HG02623 (cell line): ENCODE results near the gene UTS2.

Experiments
- ATAC-seq: cut with Tn5 transposase; IDR thresholded peaks from one replicate; pipeline ENCODE4 v1.9.1; 2021; ENCODE audit warnings: moderate library complexity; ENCODE audit not compliant: unreplicated experiment

The UTS2 gene

GRCh38 chr1:7852804-7853683, at the start of gene UTS2:
TSS of gene UTS2 (minus strand) at chr1:7853065. CDS start at chr1:7853003, 62 bp downstream.
- ATAC-seq, result no peak

GRCh38 chr1:7899741-7900140, 46.9 kb upstream of the UTS2 start:
- ATAC-seq, result no peak

- no peak for ATAC-seq
Observed at GRCh38 chr1:7898962-7899361, 46.1 kb upstream of the UTS2 start.

- ATAC-seq, result no peak
Observed at GRCh38 chr1:7896994-7897393, 44.1 kb upstream of the UTS2 start.

- no peak for ATAC-seq
Observed at GRCh38 chr1:7893529-7894180, 40.8 kb upstream of the UTS2 start.

- ATAC-seq, result no peak
Observed at GRCh38 chr1:7891804-7892203, 38.9 kb upstream of the UTS2 start.

GRCh38 chr1:7890853-7891252, 38.0 kb upstream of the UTS2 start:
- no peak for ATAC-seq

- no peak for ATAC-seq
Observed at GRCh38 chr1:7888248-7889081, 35.6 kb upstream of the UTS2 start.

- no peak for ATAC-seq
Observed at GRCh38 chr1:7886405-7886745, 33.5 kb upstream of the UTS2 start.

- ATAC-seq, result no peak
Observed at GRCh38 chr1:7885513-7886404, 32.9 kb upstream of the UTS2 start.

- no peak for ATAC-seq
Observed at GRCh38 chr1:7884757-7885156, 31.9 kb upstream of the UTS2 start.

- no peak for ATAC-seq
Observed at GRCh38 chr1:7879228-7879627, 26.4 kb upstream of the UTS2 start.

- no peak for ATAC-seq
Observed at GRCh38 chr1:7878027-7878426, 25.2 kb upstream of the UTS2 start.

- ATAC-seq, result no peak
Observed at GRCh38 chr1:7873801-7874795, 21.2 kb upstream of the UTS2 start.

GRCh38 chr1:7871136-7871535, 18.3 kb upstream of the UTS2 start:
- no peak for ATAC-seq

GRCh38 chr1:7869136-7869920, 16.5 kb upstream of the UTS2 start:
- ATAC-seq, result no peak

- no peak for ATAC-seq
Observed at GRCh38 chr1:7868070-7868780, 15.4 kb upstream of the UTS2 start.

GRCh38 chr1:7865978-7866377, 13.1 kb upstream of the UTS2 start:
- ATAC-seq, result no peak
